ENCODE results near the gene CCNY. TPM values are rescaled to one million over a fixed set of nuclear protein-coding genes. Genes with fewer than 3 reads are reported as not detected.
"Not testable (repeated sequence)": the region's sequence is repeated elsewhere in the genome, so short reads cannot be mapped to it uniquely, and the experiment has no call there.

CCNY gene
- polyA plus RNA-seq, 12 donors, result 55.9 to 421 (median 99.4) TPM

DNA sequence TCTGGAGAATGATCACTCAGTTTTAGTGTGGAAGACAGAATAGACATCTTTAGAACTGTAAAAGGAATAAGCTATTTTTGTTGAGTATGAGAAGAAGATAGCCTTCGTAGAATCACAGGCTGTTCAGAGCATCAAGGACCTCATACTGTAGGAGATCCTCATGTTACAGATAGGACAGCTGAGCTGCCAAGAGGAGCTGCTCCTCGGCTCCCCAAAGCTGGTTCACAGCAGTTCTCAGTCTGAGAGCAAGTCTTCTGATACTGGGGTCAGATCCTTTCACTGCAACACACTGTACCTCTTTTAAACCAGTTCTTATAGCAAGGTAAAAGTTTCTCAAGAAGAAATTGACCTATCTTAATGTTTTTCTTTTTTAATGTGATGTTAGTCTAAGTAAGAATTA is 17.1 kb downstream of the CCNY start:
- no peak for DNase-seq

DNA sequence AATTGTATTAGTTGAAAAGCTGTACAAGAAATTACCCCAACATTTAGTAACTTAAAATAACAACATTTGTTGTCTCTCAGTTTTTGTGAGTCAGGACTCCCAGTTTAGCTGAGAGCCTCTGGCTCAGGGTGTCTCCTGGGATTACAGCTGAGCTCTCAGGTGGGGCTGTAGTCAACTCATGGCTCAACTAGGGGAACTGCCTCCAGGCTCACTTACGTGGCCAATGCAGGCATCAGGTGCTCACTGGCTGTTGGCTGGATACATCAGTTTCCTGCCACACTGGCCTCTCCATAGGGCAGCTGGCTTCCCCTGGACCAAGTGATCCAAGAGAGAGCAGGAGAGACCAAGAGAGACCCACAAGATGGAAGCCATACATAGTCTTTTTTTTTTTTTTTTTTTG is 17.5 kb downstream of the CCNY start:
- no peak for DNase-seq

DNA sequence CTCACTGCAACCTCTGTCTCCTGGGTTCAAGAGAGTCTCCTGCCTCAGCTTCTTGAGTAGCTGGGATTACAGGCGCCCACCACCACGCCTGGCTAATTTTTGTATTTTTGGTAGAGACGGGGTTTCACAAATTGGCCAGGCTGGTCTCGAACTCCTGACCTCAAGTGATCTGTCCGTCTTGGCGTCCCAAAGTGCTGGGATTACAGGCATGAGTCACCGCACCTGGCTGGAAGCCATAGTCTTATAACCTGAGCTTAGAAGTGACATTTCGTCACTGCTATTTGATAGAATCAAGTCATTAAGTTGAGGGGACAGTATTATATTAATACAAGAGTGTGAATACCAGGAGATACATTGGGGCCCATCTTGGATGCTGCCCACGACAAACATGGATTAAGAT is 17.9 kb downstream of the CCNY start:
- DNase-seq, result not testable (repeated sequence)

DNA sequence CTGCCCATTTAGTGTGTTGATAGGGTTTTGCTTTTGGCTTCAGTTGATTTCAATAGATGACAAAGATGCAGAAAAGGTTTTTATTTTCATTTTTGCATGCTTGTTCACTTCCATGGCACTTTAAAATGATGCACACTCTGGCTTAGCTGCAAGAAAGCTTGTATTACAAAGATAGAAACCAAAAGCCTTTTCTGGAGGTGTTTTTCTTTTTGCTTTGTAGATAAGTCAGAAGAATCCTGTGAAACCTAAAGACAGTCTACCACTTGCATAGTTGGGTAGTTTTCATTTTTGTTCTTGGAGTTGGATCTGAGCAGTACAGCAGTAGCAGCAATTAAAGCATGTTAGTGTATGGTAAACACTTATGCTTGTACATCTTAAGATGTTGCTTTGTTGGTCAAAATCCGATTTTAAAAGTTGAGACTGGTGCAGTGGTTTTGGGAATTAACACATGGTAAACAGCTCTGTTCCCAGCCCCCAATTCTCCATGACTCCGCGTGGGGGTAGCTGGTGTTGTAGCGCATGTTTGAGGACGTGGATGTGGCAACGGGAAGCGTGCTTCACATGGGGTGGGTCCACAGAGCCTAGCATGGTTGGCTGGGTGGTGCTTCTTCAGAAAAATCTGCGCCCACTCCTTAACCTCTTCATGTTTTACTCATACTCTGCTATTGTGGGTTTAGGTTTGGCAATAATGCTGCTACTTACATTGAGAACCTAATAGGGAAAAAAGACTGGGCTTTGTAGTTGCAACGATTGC is 19.8 kb downstream of the CCNY start:
- DNase-seq, result no peak

DNA sequence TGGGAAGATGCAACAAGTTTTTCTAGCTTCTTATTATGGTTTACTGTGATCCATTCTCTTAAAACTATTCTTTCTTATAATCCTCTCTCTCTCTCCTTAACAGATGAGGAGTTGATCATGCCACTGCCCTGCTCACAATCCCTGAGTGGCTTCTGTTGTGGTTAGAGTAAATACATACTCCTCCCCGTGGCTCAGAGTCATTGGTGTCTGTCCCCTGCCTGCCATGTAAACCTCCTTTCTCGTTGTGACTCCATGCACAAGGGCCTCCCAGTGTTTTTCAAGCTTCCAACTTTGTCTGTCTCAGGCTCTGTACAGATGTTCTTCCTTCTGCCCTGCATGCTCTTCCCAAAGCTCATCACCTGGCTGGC is 20.4 kb downstream of the CCNY start:
- DNase-seq, result no peak

DNA sequence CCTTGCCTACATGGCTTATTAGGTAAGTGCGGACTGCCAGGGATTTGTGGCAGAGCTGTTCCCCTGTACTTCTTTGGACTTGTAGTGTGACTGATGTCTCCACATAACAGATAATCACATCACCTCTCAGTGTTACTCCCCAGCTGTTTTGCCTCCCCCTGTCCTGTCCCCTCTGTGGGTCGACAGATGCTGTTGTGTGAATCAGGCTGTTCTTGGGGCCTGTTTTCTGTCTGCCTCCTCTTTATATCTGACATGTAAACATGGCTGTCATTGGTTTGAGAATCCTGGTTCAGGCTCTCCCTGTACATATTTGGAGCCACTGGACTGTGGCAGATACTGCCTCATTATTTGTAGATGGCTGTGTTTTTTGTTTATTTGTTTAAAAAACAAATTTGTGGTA is 22.7 kb downstream of the CCNY start:
- no peak for DNase-seq

DNA sequence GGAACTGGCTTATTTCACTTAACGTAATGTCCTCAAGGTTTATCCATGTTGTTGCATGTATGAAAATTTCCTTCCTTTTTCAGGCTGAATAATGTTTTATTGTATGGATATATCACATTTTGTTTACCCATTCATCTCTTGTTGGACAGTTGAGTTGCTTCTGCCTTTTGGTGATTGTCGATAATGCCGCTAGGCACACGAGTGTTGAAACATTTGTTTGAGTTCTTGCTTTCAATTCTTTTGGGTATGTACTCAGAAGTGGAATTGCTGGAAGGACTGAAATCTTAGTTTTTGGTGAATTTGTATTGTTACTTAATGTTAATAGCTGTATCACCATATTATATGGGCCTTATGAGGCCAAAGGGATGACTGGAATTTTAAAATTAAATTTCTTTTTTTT is 23.6 kb downstream of the CCNY start:
- DNase-seq, result no peak

DNA sequence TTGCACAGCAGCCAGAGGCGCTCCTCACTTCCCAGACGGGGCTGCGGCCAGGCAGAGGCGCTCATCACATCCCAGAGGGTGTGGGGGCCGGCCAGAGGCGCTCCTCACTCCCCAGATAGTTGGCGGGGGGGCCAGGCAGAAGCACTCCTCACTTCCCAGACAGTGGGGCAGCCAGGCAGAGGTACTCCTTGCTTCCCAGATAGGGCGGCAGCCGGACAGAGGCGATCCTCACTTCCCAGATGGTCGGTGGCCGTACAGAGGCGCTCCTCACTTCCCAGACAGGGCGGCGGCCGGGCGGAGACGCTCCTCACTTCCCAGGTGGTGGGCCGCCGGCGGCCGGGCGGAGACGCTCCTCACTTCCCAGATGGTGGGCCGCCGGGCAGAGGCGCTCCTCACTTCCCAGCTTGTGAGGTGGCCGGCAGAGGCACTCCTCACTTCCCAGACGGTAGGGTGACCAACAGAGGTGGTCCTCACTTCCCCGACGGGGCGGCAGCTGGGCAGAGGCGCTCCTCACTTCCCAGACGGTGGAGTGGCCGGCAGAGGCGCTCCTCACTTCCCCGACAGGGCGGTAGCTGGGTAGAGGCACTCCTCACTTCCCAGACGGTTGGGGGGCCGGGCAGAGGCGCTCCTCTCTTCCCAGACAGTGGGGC is 26.5 kb downstream of the CCNY start:
- no peak for DNase-seq

DNA sequence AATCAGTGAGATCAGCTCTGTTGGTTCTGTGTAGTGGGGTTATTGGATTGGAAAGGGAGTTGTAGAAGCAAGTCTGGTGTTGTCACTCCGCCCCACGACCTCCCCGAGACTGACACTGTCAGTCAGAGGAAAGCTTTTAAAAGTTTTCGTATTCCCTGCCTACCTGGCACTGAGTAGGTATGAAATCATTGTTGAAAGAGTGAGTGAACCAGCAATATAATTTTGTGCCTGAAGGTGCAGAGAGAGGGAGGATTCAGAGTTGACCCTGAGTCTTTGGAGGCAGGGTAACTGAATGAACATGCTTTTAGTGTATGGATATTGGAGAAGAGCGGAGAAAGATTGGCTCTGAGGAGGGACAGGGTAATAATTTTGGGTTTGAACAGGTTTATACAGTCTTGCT is 27.3 kb downstream of the CCNY start:
- no peak for DNase-seq

DNA sequence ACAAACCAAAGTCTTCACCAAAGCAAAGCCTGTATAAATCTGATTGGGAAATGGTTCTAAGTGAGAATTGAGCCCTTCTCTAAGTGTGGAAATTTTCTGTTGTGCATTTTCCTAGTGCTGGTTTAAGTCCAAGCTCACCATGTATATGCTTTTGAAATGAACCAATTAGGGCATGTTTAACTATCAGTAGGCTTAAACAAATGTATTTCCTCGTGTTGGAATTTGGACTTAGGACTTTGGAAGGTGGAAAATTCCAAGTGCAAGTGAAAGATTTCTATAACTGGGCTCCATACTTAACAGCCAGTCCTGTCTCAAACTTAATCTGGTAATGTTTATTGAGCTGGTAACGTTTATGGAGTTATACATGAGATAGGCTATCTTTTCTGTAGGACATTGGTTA is 28.5 kb downstream of the CCNY start:
- no peak for DNase-seq

DNA sequence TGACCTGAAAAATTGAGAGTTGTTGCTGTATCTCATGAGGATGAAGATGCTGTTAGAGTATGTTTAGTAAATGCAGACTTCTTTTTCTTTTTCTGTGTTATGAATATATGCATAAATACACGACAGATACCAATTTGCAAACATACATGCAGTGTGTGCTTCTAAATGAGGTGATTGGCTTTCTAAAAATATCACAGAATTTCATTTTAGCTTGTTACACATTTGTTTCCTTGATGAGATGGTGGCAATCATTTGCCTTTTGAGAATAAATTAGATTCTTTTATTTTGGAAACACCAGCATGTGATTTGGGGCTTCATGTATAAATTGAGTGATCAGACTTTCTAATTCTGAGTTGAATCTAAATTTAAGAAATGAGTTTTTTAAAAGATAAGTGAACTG is 29.7 kb downstream of the CCNY start:
- DNase-seq, result no peak

DNA sequence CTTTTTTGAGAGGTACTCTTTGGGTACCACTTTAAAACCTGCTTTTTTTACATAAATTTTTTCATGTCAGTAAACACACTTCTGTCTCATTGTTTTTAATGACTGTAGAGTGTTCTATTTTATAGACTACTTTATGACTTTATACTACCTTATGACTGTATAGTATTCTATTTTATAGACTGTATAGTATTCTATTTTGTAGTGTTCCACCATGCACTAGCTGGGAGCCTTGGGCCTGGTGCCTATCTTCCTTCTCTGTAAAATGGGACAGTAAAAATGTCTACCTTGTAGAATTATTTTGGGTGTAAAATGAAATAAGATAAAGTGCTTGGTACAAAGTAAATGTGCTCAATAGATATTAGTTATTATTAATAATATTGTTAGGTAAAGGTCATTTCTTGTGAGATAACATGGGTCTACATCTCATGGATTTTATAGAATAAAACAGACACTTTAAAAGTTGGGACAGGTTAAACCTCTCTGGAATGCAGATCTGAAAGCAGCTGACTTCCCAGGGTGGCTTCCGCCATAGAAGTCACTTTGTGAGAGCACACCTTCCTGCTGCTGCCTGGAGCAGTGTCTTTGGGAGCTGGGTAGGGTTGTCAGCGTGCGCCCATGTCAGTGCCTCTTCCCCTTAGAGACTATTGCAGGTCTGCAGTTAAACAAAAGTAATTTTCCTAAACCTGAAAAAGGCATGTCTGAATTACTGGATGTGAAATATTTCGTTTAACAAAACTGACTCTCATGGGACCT is 31.0 kb downstream of the CCNY start:
- DNase-seq, result no peak

DNA sequence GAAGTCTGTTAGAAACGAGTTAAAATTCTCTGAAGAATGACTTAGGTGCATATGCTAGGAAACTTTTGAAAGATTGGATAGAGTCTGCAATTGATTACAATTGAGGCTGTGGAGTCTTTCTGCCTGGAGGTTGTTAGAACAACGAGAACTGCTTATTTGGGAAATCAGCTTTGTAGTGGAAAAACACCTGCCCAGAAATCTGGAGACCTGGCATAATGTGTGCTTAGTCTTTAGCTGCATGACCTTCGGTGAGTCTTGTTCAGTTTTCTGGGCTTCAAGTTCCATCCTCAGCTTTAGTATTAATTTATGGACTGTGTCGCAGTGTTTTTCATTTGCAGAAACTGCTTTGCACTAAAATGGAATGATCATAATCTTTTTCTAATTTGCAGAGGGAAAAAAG is 31.7 kb downstream of the CCNY start:
- DNase-seq, result no peak

DNA sequence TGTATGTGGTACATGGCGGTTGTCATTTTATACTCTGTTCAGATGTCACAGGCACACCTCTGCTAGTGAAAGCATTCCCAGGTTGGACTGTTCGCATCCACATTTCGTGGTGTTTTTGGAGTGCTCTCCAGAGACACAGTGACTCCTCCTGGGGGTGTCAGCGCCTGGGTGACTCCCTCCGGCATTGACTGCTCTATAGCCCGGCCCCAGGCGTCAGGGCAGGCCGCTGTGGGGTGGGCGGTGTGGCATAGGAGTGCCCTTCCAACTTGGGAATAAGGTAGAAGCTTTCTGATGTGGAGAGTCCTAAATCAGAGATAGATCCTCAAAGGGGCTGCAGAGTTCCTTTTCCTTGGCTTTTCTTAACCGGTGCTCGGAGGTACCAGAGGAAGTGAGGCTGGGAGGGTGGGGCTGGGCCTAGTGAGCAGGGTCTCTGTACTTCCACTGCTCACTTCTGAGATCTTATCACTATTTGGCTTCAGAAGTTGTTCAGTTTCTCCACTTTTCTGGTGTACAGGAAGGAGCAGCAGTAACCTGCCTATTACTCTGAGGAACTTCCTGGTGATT is 32.3 kb downstream of the CCNY start:
- DNase-seq, result no peak

DNA sequence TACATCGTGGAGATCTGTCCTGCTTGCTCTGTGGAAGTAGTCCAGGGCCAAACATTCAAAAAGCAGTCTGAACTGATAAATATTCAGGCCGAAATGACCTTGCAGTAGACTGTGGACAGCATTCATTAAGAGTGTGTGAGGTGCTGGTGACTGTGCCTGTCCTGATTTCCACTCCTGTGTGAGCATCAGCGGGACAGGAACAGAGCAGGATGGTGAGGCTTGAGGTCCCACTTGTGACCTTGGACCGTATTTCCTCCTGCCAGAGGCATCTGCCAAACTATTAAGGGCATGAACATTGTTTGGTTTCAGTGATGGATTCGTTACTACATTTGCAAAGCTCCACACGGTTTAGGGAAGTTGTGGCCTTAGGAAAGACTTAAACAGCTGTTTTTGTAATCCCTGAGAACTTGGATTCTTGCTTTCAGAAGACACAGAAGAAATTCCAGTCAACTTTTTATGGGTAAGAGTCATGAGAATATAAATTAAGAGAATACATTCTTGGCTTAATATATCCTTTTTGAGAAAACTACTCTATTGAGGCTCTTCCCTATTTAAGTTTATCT is 32.8 kb downstream of the CCNY start:
- peak; percentile 42 for DNase-seq

DNA sequence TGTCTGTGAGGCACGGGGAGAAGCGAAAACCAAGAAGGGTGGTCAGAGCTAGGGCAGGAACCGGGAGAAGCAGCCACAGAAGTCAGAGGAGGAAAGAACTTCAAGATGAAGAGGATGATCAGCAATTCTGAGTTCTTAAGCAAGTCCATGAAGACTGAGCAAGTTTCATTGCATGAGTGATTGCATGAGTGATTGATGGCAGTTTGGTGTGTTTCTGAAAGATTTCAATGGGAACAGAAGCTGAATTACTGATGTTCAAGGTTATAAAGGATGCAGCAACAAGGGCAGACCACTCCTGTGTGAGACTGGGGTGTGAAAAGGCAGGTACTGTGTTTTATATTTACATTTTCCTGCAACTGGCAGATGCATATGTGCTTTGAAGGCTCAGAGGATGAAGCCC is 35.4 kb downstream of the CCNY start:
- DNase-seq, result no peak

DNA sequence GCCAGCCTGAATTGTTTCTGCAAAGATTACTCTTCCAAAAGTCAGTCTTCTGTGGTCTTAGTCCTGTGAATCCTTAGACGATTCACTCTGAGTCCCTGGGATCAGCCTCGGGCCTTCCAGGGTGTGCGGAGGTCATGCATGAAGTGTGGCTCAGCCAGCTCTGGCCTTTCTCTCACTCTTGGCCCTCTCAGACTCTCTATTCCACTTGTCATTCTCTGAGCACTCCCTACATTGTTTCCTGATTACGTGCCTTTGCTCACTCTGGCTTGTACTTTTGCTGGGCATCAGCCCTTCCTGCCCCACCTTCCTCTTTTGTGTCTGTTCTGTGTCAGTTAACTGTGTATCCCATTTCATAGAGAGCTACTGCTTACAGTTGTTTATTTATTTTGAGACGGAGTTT is 36.0 kb downstream of the CCNY start:
- no peak for DNase-seq

DNA sequence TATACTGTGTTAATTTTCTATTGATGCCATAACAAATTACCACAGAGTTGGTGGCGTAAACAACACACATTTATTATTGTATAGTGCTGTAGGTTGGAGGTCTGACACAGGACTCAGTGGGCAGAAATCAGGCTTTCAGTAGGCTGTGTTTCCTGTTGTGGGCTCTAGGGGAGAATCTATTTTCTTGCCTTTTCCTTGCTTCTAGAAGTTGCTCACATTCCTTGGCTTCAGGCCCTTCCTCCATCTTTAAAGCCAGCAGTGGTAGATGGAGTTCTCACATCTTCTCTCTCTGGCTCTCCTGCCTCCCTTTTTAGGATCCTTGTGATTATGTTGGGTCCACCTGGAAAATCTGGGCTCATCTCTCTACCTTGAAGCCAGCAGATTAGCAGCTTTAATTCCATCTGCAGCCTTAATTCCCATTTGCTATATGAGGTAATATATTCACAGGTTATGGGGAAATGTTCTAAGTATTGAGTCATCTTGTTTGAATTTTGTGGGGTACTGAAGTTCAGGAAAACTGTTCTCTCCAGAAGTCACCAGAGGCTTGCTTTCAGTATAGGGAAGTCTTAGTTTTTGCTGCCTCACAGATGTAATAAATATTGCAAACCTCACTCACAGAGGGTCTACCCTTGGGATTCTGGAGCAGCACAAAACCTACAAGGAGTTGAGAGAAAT is 38.9 kb downstream of the CCNY start:
- no peak for DNase-seq

DNA sequence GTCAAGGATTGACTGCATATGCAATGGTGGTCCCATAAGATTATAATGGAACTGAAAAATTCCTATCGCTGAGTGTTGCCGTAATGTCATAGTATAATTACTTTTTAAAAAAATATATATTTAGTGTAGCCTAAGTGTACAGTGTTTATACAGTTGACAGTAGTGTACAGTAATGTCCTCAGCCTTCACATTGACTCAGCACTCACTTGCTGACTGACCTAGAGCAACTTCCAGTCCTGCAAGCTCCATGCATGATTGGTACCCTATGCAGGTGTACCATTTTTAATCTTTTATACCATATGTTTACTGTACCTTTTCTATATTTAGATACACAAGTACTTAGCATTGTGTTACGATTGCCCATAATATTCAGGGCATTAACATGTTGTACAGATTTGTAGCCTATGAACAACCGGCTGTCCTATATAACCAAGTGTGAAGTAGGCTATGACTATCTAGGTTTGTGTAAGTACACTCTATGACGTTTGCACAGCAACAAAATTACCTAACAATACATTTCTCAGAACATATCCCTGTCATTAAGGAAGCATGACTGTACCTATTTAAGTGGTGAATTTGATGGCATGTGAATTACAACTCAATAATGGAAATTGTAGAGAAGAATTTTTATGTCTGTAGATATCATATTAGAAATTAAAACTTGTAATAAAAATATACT is 40.9 kb downstream of the CCNY start:
- DNase-seq, result no peak

DNA sequence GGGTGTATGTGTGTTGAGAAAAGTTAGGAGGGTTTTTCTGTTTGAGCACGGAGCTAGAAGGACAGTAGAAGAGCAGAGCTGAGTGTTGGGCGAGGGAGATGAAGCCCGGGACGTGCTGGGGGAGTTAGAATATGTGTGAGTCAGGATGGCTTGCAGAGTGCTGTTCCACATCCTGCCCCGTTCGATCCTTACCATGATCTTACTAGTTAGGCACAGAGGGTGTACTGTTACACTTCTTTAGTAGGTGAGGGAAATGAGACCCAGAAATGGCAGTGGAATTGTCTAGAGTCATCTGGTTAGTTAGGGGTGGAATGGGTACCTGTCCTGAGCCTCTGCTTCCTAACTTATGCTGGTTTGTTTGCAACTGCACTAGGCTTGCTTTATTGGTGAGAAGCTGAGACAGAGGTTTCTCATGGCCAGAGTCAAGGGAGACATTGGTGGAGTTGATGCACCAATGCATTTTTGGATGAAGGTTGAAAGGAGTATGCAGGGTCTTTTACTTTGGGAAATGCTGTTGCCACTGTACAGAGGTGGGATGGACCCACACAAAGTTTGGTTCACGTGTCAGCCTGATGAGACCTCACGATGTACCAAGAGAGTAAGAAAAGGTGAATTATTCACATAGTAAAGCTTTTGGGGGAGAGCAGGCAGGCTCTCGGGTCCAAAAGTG is 42.4 kb downstream of the CCNY start:
- DNase-seq, result no peak

Data from muscle of arm (tissue), 12 donors.